GM12878 (cell line): ENCODE data around the gene PAQR7.

ENCODE experiments used
- CTCF ChIP-seq, 3 experiments: IDR thresholded peaks in 2 of 3; conservative IDR thresholded peaks in 1 of 3; 2 replicates each; pipeline ENCODE4 v1.5.1; 2011; ENCODE audit warnings: low read depth in 3 of 3, low read length in 3 of 3, mild to moderate bottlenecking in 3 of 3, control low read depth in 2 of 3, moderate library complexity in 2 of 3, inconsistent platforms in 1 of 3, mixed read lengths in 1 of 3; ENCODE audit not compliant: control insufficient read depth in 2 of 3, insufficient read depth in 1 of 3; ENCODE audit errors: extremely low read depth in 1 of 3
- ZNF274 ChIP-seq: IDR thresholded peaks from one replicate; pipeline ENCODE4 v1.8.0; 2011; ENCODE audit not compliant: insufficient read length, insufficient read depth
- ZZZ3 ChIP-seq: IDR thresholded peaks from 2 replicates; pipeline ENCODE4 v1.6.1; 2011; ENCODE audit warnings: low read depth; ENCODE audit not compliant: control insufficient read depth, insufficient read length

GRCh38 chr1:25895365-25895990 is 20.0 kb upstream of the PAQR7 start:
- peak; percentile 98 to 100 (median 99); a peak in 5 of 6 replicates for TF ChIP-seq CTCF (IDR thresholded peaks at IDR 0.05 in 2 of 3, conservative IDR thresholded peaks at IDR 0.05 in 1 of 3; ENCODE audit: control insufficient read depth in 2 of 3, extremely low read depth in 1 of 3, insufficient read depth in 1 of 3, low read depth in 3 of 3, low read length in 3 of 3)
- TF ChIP-seq ZZZ3: no peak
- no peak for TF ChIP-seq ZNF274
